HG03103 (cell line): ENCODE measurements around the gene COL12A1.

Source experiments
- ATAC-seq: cut with Tn5 transposase; IDR thresholded peaks from one replicate; pipeline ENCODE4 v1.9.1; 2021; ENCODE audit warnings: low read depth; ENCODE audit not compliant: unreplicated experiment

COL12A1 gene

GRCh38 chr6:75183099-75183541, 22.7 kb downstream of the COL12A1 start:
- no peak for ATAC-seq

- ATAC-seq, result no peak
Observed at GRCh38 chr6:75180864-75181263, 25.0 kb downstream of the COL12A1 start.

GRCh38 chr6:75178757-75179156, 27.1 kb downstream of the COL12A1 start:
- ATAC-seq, result no peak

- ATAC-seq, result no peak
Observed at GRCh38 chr6:75176076-75176582, 29.7 kb downstream of the COL12A1 start.

GRCh38 chr6:75171986-75172385, 33.9 kb downstream of the COL12A1 start:
- ATAC-seq, result no peak

- ATAC-seq, result no peak
Observed at GRCh38 chr6:75171567-75171966, 34.3 kb downstream of the COL12A1 start.

GRCh38 chr6:75170691-75171560, 34.9 kb downstream of the COL12A1 start:
- no peak for ATAC-seq

GRCh38 chr6:75169689-75170586, 35.9 kb downstream of the COL12A1 start:
- no peak for ATAC-seq

- no peak for ATAC-seq
Observed at GRCh38 chr6:75167851-75168250, 38.0 kb downstream of the COL12A1 start.

GRCh38 chr6:75167325-75167724, 38.5 kb downstream of the COL12A1 start:
- ATAC-seq, result no peak

GRCh38 chr6:75166773-75167172, 39.1 kb downstream of the COL12A1 start:
- ATAC-seq, result no peak

- no peak for ATAC-seq
Observed at GRCh38 chr6:75166236-75166635, 39.6 kb downstream of the COL12A1 start.

GRCh38 chr6:75158176-75158575, 47.7 kb downstream of the COL12A1 start:
- no peak for ATAC-seq

GRCh38 chr6:75157336-75157735, 48.5 kb downstream of the COL12A1 start:
- no peak for ATAC-seq

GRCh38 chr6:75156186-75156878, 49.5 kb downstream of the COL12A1 start:
- no peak for ATAC-seq

GRCh38 chr6:75155631-75156030, 50.2 kb downstream of the COL12A1 start:
- ATAC-seq, result no peak

- ATAC-seq, result no peak
Observed at GRCh38 chr6:75154973-75155372, 50.9 kb downstream of the COL12A1 start.

GRCh38 chr6:75150685-75151412, 55.0 kb downstream of the COL12A1 start:
- no peak for ATAC-seq

GRCh38 chr6:75149696-75150095, 56.2 kb downstream of the COL12A1 start:
- ATAC-seq, result no peak

- ATAC-seq, result no peak
Observed at GRCh38 chr6:75149240-75149639, 56.6 kb downstream of the COL12A1 start.
